Panc1 (cell line): ENCODE results near the gene MPPED1.

Source experiments
- CTCF ChIP-seq: fragments of 450-650 bp; IDR thresholded peaks from 2 replicates; pipeline ENCODE4 v1.5.1; 2017; ENCODE audit warnings: mild to moderate bottlenecking
- POLR2AphosphoS5 ChIP-seq: IDR thresholded peaks from 2 replicates; pipeline ENCODE4 v1.6.1; 2012; ENCODE audit warnings: mild to moderate bottlenecking, low read depth, low read length, moderate library complexity
- REST ChIP-seq, 2 experiments: IDR thresholded peaks; 2 replicates each; pipeline ENCODE4 v1.6.1; 2011 to 2012; ENCODE audit warnings: low read depth in 2 of 2, control low read depth in 1 of 2, low read length in 1 of 2, mild to moderate bottlenecking in 1 of 2, moderate library complexity in 1 of 2; ENCODE audit not compliant: insufficient read depth in 1 of 2
- TCF7L2 ChIP-seq: IDR thresholded peaks from 2 replicates; pipeline ENCODE4 v1.6.1; 2011; ENCODE audit warnings: mild to moderate bottlenecking, low read depth, low read length, inconsistent platforms

GRCh38 chr22:43505896-43506295 lies 94.1 kb downstream of the MPPED1 start:
- TF ChIP-seq CTCF, result no peak
- TF ChIP-seq POLR2AphosphoS5, result no peak
- TF ChIP-seq TCF7L2, result no peak
- TF ChIP-seq REST (IDR thresholded peaks at IDR 0.05; ENCODE audit: insufficient read depth in 1 of 2, low read depth in 2 of 2, low read length in 1 of 2), result no peak
